DND-41 (cell line): ENCODE results near the gene NENF.

ENCODE experiments used
- ATAC-seq: fragments of 200-7000 bp; cut with Tn5 transposase; 3 replicates; pipeline ENCODE4 v1.9.1; 2021; ENCODE audit warnings: low read depth; ENCODE audit not compliant: insufficient read depth
- DNase-seq: peaks from one replicate; pipeline ENCODE4 v3.0.0-alpha.2; 2020
- H2AFZ ChIP-seq: 2 replicates; pipeline ENCODE4 v1.6.0; 2012; ENCODE audit warnings: low read depth, low read length
- H3K27ac ChIP-seq: 2 replicates; pipeline ENCODE4 v1.5.1; 2012; ENCODE audit warnings: low read length, inconsistent platforms
- H3K27me3 ChIP-seq: fragments of 200-600 bp; sonication (generic); 2 replicates; pipeline ENCODE4 v1.6.0; 2012; ENCODE audit warnings: low read length, mild to moderate bottlenecking, inconsistent platforms; ENCODE audit not compliant: insufficient read depth, poor library complexity
- H3K36me3 ChIP-seq: 2 replicates; pipeline ENCODE4 v1.5.1; 2012; ENCODE audit warnings: low read length, inconsistent platforms; ENCODE audit not compliant: insufficient read depth
- H3K4me1 ChIP-seq: 2 replicates; pipeline ENCODE4 v1.5.1; 2012; ENCODE audit warnings: mild to moderate bottlenecking, low read length; ENCODE audit not compliant: insufficient read depth
- H3K4me2 ChIP-seq: 2 replicates; pipeline ENCODE4 v1.6.0; 2012; ENCODE audit warnings: mild to moderate bottlenecking, moderate library complexity, low read length, inconsistent platforms; ENCODE audit not compliant: insufficient read depth
- H3K4me3 ChIP-seq, 2 experiments: fragments of 200-600 bp in 1 of 2; shearing (Covaris generic) in 1 of 2; 2 replicates each; pipeline ENCODE4 v1.5.1; 2012 to 2016; ENCODE audit warnings: inconsistent platforms in 2 of 2, low read length in 2 of 2, mild to moderate bottlenecking in 2 of 2, low read depth in 1 of 2, moderate library complexity in 1 of 2
- H3K79me2 ChIP-seq: 2 replicates; pipeline ENCODE4 v1.6.0; 2012; ENCODE audit warnings: low read length, inconsistent platforms; ENCODE audit not compliant: insufficient read depth
- H3K9ac ChIP-seq: 2 replicates; pipeline ENCODE4 v1.6.0; 2012; ENCODE audit warnings: low read depth, mild to moderate bottlenecking, inconsistent platforms, low read length, moderate library complexity
- H3K9me3 ChIP-seq: 2 replicates; pipeline ENCODE4 v1.5.1; 2012; ENCODE audit warnings: low read length, moderate library complexity, mild to moderate bottlenecking, inconsistent platforms; ENCODE audit not compliant: insufficient read depth, severe bottlenecking
- H4K20me1 ChIP-seq: 2 replicates; pipeline ENCODE4 v1.6.0; 2012; ENCODE audit warnings: low read length; ENCODE audit not compliant: insufficient read depth
- EZH2 ChIP-seq: IDR thresholded peaks from 3 replicates; pipeline ENCODE4 v1.6.1; 2012; ENCODE audit warnings: borderline replicate concordance, low read depth, mild to moderate bottlenecking, moderate library complexity, low read length, inconsistent platforms; ENCODE audit not compliant: severe bottlenecking
- TF ChIP-seq, protein P1 (sequence below): IDR thresholded peaks from 2 replicates; pipeline ENCODE4 v1.5.1; 2012; ENCODE audit warnings: borderline replicate concordance, low read length, moderate library complexity, mild to moderate bottlenecking; ENCODE audit not compliant: poor library complexity, severe bottlenecking; ENCODE audit errors: extremely low read depth

NENF gene

DNA sequence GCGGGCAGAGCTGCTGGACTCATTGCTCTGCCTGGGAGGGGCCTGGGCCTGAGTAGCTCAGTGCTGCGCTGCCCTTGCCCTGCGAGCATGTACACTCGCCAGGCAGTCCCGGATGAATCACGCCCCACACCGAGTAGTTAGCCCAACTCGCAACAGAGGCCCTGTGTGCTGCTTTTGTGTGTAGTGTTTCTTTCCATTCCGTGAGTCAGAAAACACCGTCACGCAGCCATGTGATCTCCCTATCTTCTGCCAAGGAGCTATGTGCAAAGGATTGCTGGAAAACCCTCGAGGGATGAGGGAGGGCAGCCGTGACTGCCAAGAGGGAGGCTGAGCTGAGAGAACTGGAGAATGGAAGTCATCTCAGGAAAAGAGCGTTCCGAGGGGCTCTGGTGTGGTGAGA, 37.3 kb downstream of the NENF start:
- ATAC-seq, result no peak
- no peaks in the 10 kb centered on the region for H3K4me1 ChIP-seq
- no peak for DNase-seq
- H3K27me3 ChIP-seq, result no peaks in the 10 kb centered on the region
- H3K36me3 ChIP-seq, result no peaks in the 10 kb centered on the region
- TF ChIP-seq, protein P1, sequence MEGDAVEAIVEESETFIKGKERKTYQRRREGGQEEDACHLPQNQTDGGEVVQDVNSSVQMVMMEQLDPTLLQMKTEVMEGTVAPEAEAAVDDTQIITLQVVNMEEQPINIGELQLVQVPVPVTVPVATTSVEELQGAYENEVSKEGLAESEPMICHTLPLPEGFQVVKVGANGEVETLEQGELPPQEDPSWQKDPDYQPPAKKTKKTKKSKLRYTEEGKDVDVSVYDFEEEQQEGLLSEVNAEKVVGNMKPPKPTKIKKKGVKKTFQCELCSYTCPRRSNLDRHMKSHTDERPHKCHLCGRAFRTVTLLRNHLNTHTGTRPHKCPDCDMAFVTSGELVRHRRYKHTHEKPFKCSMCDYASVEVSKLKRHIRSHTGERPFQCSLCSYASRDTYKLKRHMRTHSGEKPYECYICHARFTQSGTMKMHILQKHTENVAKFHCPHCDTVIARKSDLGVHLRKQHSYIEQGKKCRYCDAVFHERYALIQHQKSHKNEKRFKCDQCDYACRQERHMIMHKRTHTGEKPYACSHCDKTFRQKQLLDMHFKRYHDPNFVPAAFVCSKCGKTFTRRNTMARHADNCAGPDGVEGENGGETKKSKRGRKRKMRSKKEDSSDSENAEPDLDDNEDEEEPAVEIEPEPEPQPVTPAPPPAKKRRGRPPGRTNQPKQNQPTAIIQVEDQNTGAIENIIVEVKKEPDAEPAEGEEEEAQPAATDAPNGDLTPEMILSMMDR, result no peak
- TF ChIP-seq EZH2, result no peak
- H3K9ac ChIP-seq, result no peak overlapping the region
- H3K4me3 ChIP-seq, result no peak overlapping the region
- no peak overlapping the region for H2AFZ ChIP-seq
- H3K27ac ChIP-seq, result no peak overlapping the region
- H4K20me1 ChIP-seq, result no peaks in the 10 kb centered on the region
- H3K79me2 ChIP-seq, result no peaks in the 10 kb centered on the region
- H3K4me2 ChIP-seq, result no peak overlapping the region
- no peaks in the 10 kb centered on the region for H3K9me3 ChIP-seq

- Histone ChIP-seq H3K9me3 (no peaks in the 10 kb centered on the region), H3K27ac (no peak overlapping the region), H3K27me3 (no peaks in the 10 kb centered on the region), H3K36me3 (no peaks in the 10 kb centered on the region), H2AFZ (no peak overlapping the region), H3K9ac (no peak overlapping the region), H3K4me1 (no peaks in the 10 kb centered on the region), H4K20me1 (no peaks in the 10 kb centered on the region), H3K79me2 (no peaks in the 10 kb centered on the region), H3K4me2 (no peak overlapping the region), H3K4me3 (no peak overlapping the region)
- TF ChIP-seq, protein P1, result no peak
- TF ChIP-seq EZH2, result no peak
- no peak for DNase-seq
- no peak for ATAC-seq
These were observed 38.6 kb downstream of the NENF start for GRCh38 chr1:212471286-212471685.

DNA sequence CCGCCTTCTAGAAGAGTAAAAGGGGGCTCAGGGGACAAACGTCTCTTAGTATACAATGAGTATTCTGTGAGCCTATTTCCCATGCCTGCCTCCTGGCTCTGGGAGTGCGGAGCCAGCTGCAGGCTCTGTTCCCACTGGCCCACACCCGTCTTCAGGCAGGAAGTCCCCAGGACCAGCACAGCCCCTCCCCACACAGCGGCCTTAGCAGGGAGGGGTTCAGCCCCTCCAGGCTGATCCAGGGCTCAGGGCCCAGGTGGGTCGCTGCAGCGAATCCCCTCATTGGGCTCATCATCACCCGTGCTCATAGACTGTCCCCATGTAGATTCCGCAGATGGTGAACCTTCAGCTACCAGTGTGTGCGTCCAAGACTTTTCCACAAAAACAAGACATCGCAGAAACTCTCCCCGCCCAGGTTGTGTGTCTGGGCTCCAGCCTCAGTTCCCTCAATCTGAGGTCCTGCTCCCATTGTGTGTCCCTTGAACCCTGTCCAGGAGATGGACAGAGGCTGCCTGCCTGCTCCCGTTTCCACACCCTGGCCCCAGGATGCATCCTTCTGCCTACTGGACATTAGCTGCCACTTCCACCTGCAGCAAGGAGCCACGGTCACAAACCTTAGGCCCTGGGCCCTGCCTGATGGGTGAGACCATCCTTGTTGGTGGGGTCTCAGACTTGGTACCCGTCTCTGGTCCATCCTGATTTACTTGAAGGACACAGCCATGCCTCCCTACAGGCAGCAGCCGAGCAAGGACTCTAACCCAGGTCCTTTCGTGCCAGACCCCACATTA, 39.4 kb downstream of the NENF start:
- Histone ChIP-seq H3K27me3 (no peaks in the 10 kb centered on the region), H3K4me2 (no peak overlapping the region), H3K4me1 (no peaks in the 10 kb centered on the region; the same call in 1 of the 2 replicates), H3K9me3 (no peaks in the 10 kb centered on the region), H2AFZ (no peak overlapping the region), H3K36me3 (no peaks in the 10 kb centered on the region), H3K9ac (no peak overlapping the region), H3K27ac (no peak overlapping the region), H3K4me3 (no peak overlapping the region), H3K79me2 (no peaks in the 10 kb centered on the region), H4K20me1 (no peaks in the 10 kb centered on the region)
- ATAC-seq, result no peak
- TF ChIP-seq, protein P1, result no peak
- no peak for TF ChIP-seq EZH2
- no peak for DNase-seq

GRCh38 chr1:212473729-212474128, 41.0 kb downstream of the NENF start:
- Histone ChIP-seq H3K36me3 (no peaks in the 10 kb centered on the region), H4K20me1 (no peaks in the 10 kb centered on the region), H3K4me1 (peaks cover 3% of the 10 kb centered on the region; the same call in 1 of the 2 replicates), H2AFZ (no peak overlapping the region), H3K4me3 (no peak overlapping the region), H3K9me3 (no peaks in the 10 kb centered on the region), H3K79me2 (no peaks in the 10 kb centered on the region), H3K27me3 (no peaks in the 10 kb centered on the region), H3K9ac (no peak overlapping the region), H3K27ac (no peak overlapping the region), H3K4me2 (no peak overlapping the region)
- no peak for DNase-seq
- no peak for TF ChIP-seq EZH2
- TF ChIP-seq, protein P1, result no peak
- ATAC-seq, result no peak
